H9 (cell line): ENCODE data around the gene ATG12. TPM values are rescaled to one million over a fixed set of nuclear protein-coding genes. Genes with fewer than 3 reads are reported as not detected.

Experiments
- DNase-seq: peaks from one replicate; pipeline ENCODE4 v3.0.0-alpha.2; 2017
- H2AFZ ChIP-seq: one replicate; pipeline ENCODE4 v1.6.1; 2013; ENCODE audit warnings: mild to moderate bottlenecking, low read length, control low read depth, moderate library complexity
- H2AK5ac ChIP-seq: 2 replicates; pipeline ENCODE4 v1.6.1; 2013; ENCODE audit warnings: low read length, control low read depth, mixed read lengths; ENCODE audit not compliant: insufficient read length
- H2BK120ac ChIP-seq: one replicate; pipeline ENCODE4 v1.6.1; 2013; ENCODE audit warnings: low read depth, mild to moderate bottlenecking, low read length, control low read depth, inconsistent platforms; ENCODE audit not compliant: poor library complexity, severe bottlenecking
- H2BK12ac ChIP-seq: 2 replicates; pipeline ENCODE4 v1.6.1; 2013; ENCODE audit warnings: low read length, control low read depth, mixed read lengths, low read depth; ENCODE audit not compliant: insufficient read length
- H2BK15ac ChIP-seq: 2 replicates; pipeline ENCODE4 v1.6.1; 2013; ENCODE audit warnings: low read depth, low read length, control low read depth
- H2BK20ac ChIP-seq: one replicate; pipeline ENCODE4 v1.6.1; 2013; ENCODE audit warnings: low read depth, mild to moderate bottlenecking, low read length, control low read depth, inconsistent platforms; ENCODE audit not compliant: poor library complexity, severe bottlenecking
- H2BK5ac ChIP-seq: 2 replicates; pipeline ENCODE4 v1.6.1; 2013; ENCODE audit warnings: low read length, control low read depth, mixed read lengths; ENCODE audit not compliant: insufficient read length
- H3K14ac ChIP-seq: 2 replicates; pipeline ENCODE4 v1.6.1; 2013; ENCODE audit warnings: low read length, control low read depth; ENCODE audit not compliant: insufficient read depth
- H3K18ac ChIP-seq: 2 replicates; pipeline ENCODE4 v1.6.1; 2013; ENCODE audit warnings: low read depth, mild to moderate bottlenecking, mixed read lengths, low read length, control low read depth; ENCODE audit not compliant: insufficient read length
- H3K23ac ChIP-seq: 2 replicates; pipeline ENCODE4 v1.6.1; 2013; ENCODE audit warnings: low read length, control low read depth, mixed read lengths, low read depth; ENCODE audit not compliant: insufficient read length
- H3K23me2 ChIP-seq: 2 replicates; pipeline ENCODE4 v1.6.1; 2013; ENCODE audit warnings: low read depth, mild to moderate bottlenecking, mixed read lengths, low read length, control low read depth; ENCODE audit not compliant: insufficient read length, poor library complexity, severe bottlenecking
- H3K27ac ChIP-seq: 2 replicates; pipeline ENCODE4 v1.5.1; 2013; ENCODE audit warnings: low read length, control low read depth, mixed read lengths, low read depth; ENCODE audit not compliant: insufficient read length
- H3K27me3 ChIP-seq: 2 replicates; pipeline ENCODE4 v1.6.1; 2013; ENCODE audit warnings: low read length, control low read depth, inconsistent platforms; ENCODE audit not compliant: insufficient read depth
- H3K4ac ChIP-seq: 2 replicates; pipeline ENCODE4 v1.6.1; 2013; ENCODE audit warnings: low read depth, mild to moderate bottlenecking, control low read depth, inconsistent platforms, low read length, moderate library complexity
- H3K4me1 ChIP-seq: 2 replicates; pipeline ENCODE4 v1.6.1; 2013; ENCODE audit warnings: low read length, control low read depth, inconsistent platforms; ENCODE audit not compliant: insufficient read depth
- H3K4me2 ChIP-seq: 2 replicates; pipeline ENCODE4 v1.6.1; 2013; ENCODE audit warnings: low read length, control low read depth, mixed read lengths; ENCODE audit not compliant: insufficient read length, insufficient read depth
- H3K56ac ChIP-seq: 2 replicates; pipeline ENCODE4 v1.6.1; 2013; ENCODE audit warnings: low read depth, mild to moderate bottlenecking, mixed read lengths, low read length, control low read depth; ENCODE audit not compliant: insufficient read length
- H3K79me1 ChIP-seq: 2 replicates; pipeline ENCODE4 v1.6.1; 2013; ENCODE audit warnings: low read depth, mild to moderate bottlenecking, moderate library complexity, low read length, control low read depth, inconsistent platforms; ENCODE audit not compliant: insufficient read depth, poor library complexity, severe bottlenecking
- H3K79me2 ChIP-seq: 2 replicates; pipeline ENCODE4 v1.6.1; 2013; ENCODE audit warnings: low read length, control low read depth, inconsistent platforms; ENCODE audit not compliant: insufficient read depth
- H3K9ac ChIP-seq: 2 replicates; pipeline ENCODE4 v1.6.1; 2013; ENCODE audit warnings: low read length, control low read depth, mixed read lengths; ENCODE audit not compliant: insufficient read length; ENCODE audit errors: extremely low read depth
- H3K9me3 ChIP-seq: one replicate; pipeline ENCODE4 v1.6.1; 2013; ENCODE audit warnings: low read depth, low read length, inconsistent platforms; ENCODE audit not compliant: control insufficient read depth
- H3T11ph ChIP-seq: one replicate; pipeline ENCODE4 v1.6.1; 2013; ENCODE audit warnings: mild to moderate bottlenecking, low read length, control low read depth, inconsistent platforms
- H4K20me1 ChIP-seq: one replicate; pipeline ENCODE4 v1.6.1; 2013; ENCODE audit not compliant: control insufficient read depth, insufficient read length, insufficient read depth
- H4K5ac ChIP-seq: 2 replicates; pipeline ENCODE4 v1.6.1; 2013; ENCODE audit warnings: low read depth, mild to moderate bottlenecking, mixed read lengths, low read length, control low read depth; ENCODE audit not compliant: insufficient read length
- H4K8ac ChIP-seq: replicated peaks from 2 replicates; pipeline ENCODE4 v1.6.1; 2013; ENCODE audit warnings: low read length, control low read depth, mixed read lengths, low read depth; ENCODE audit not compliant: insufficient read length
- H4K91ac ChIP-seq: 2 replicates; pipeline ENCODE4 v1.6.1; 2013; ENCODE audit warnings: low read depth, mild to moderate bottlenecking, moderate library complexity, mixed read lengths, low read length, control low read depth; ENCODE audit not compliant: insufficient read length
- H3K27ac Mint-ChIP-seq, 3 experiments: 2 replicates in 2 of 3; 3 replicates in 1 of 3; pipeline ENCODE4 v1.8.0; 2020 to 2021; ENCODE audit warnings: mixed read lengths in 3 of 3, mild to moderate bottlenecking in 1 of 3, moderate library complexity in 1 of 3
- H3K27me3 Mint-ChIP-seq: 2 replicates; pipeline ENCODE4 v1.8.0; 2021; ENCODE audit warnings: low read depth, mild to moderate bottlenecking, moderate library complexity, mixed read lengths
- H3K36me3 Mint-ChIP-seq, 3 experiments: 2 replicates in 2 of 3; 3 replicates in 1 of 3; pipeline ENCODE4 v1.8.0; 2020 to 2021; ENCODE audit warnings: low read depth in 3 of 3, mixed read lengths in 3 of 3; ENCODE audit not compliant: insufficient read depth in 1 of 3
- H3K4me1 Mint-ChIP-seq, 2 experiments: 2 replicates each; pipeline ENCODE4 v1.8.0; 2020; ENCODE audit warnings: mixed read lengths in 2 of 2
- H3K4me3 Mint-ChIP-seq, 2 experiments: 2 replicates in 1 of 2; 3 replicates in 1 of 2; pipeline ENCODE4 v1.8.0; 2020 to 2021; ENCODE audit warnings: mild to moderate bottlenecking in 2 of 2, mixed read lengths in 2 of 2, moderate library complexity in 1 of 2
- H3K9me3 Mint-ChIP-seq, 2 experiments: 2 replicates in 1 of 2; 3 replicates in 1 of 2; pipeline ENCODE4 v1.8.0; 2020; ENCODE audit warnings: mild to moderate bottlenecking in 2 of 2, mixed read lengths in 2 of 2, moderate library complexity in 1 of 2
- CTCF ChIP-seq: fragments of 200-600 bp; sonication (generic); conservative IDR thresholded peaks from 3 replicates; pipeline ENCODE4 v1.8.0; 2021; ENCODE audit warnings: antibody characterized with exemption, mild to moderate bottlenecking
- WGBS: extraction: QIAGEN DNeasy Blood & Tissue Kit; methylation state at CpG from one replicate; pipeline ENCODE4 v1.1.7; 2013; ENCODE audit warnings: missing lambda C conversion rate, low lambda C conversion rate, mixed read lengths; ENCODE audit not compliant: insufficient read length; ENCODE audit errors: extremely low coverage; 5-methylcytosine and 5-hydroxymethylcytosine counted together
- total RNA-seq: library from RNA; stranded (reverse); gene quantifications from 2 replicates; pipeline ENCODE4 v1.2.1, GENCODE V29; 2021

Gene ATG12
- total RNA-seq, 1 experiment from 2014 or later = 52.9 TPM

GRCh38 chr5:115842089-115842935 is 947 bp upstream of the ATG12 start:
- Histone ChIP-seq H2BK15ac (no peak overlapping the region; the same call in 1 of the 2 replicates), H2BK12ac (no peak overlapping the region), H2BK5ac (no peak overlapping the region), H3K18ac (peak overlapping the region; percentile 33), H3K9me3 (no peaks in the 10 kb centered on the region), H3K14ac (peak overlapping the region; percentile 52; the same call in 1 of the 2 replicates), H4K5ac (no peak overlapping the region), H3K4ac (no peak overlapping the region), H2BK20ac (no peak overlapping the region), H3K23me2 (peaks cover 8% of the 10 kb centered on the region), H2AFZ (no peak overlapping the region), H4K20me1 (no peaks in the 10 kb centered on the region), H2AK5ac (no peak overlapping the region), H3K79me2 (peaks cover 9% of the 10 kb centered on the region; the same call in 1 of the 2 replicates), H3K4me2 (peak overlapping the region; percentile 100), H3K27ac (no peak overlapping the region), H3K23ac (no peak overlapping the region), H3K4me1 (no peaks in the 10 kb centered on the region), H2BK120ac (no peak overlapping the region), H3T11ph (no peak overlapping the region), H3K9ac (peak overlapping the region; percentile 76), H3K27me3 (no peaks in the 10 kb centered on the region), H3K56ac (no peak overlapping the region), H4K8ac (no peak overlapping the region), H4K91ac (no peak overlapping the region), H3K79me1 (peaks cover 10% of the 10 kb centered on the region)
- Mint-ChIP-seq H3K4me1 (peaks cover 26 to 27% of the 10 kb centered on the region in 2 experiments), H3K27me3 (no peaks in the 10 kb centered on the region), H3K27ac (peak overlapping the region in 1 of 3 experiments; percentile 87; a peak in 1 of 7 replicates), H3K36me3 (peaks cover 4 to 10% (median 6%) of the 10 kb centered on the region in 3 experiments; a peak in 6 of 7 replicates), H3K4me3 (peak overlapping the region; percentile 96 to 97), H3K9me3 (no peaks in the 10 kb centered on the region)
- WGBS = no CpG with 5 or more reads among the region's 68 CpGs
- TF ChIP-seq CTCF = 0 out of 3 replicates have a peak, but pooled peaks have one; percentile 14
- no peak for DNase-seq
